GM21529 (cell line): Measurements from ENCODE around the gene DLGAP1.

Source experiments
- ATAC-seq: cut with Tn5 transposase; IDR thresholded peaks from one replicate; pipeline ENCODE4 v1.9.1; 2021; ENCODE audit not compliant: unreplicated experiment

DLGAP1 gene

GRCh38 chr18:3836483-3837335, 618.4 kb downstream of the DLGAP1 start:
- ATAC-seq = no peak

DNA sequence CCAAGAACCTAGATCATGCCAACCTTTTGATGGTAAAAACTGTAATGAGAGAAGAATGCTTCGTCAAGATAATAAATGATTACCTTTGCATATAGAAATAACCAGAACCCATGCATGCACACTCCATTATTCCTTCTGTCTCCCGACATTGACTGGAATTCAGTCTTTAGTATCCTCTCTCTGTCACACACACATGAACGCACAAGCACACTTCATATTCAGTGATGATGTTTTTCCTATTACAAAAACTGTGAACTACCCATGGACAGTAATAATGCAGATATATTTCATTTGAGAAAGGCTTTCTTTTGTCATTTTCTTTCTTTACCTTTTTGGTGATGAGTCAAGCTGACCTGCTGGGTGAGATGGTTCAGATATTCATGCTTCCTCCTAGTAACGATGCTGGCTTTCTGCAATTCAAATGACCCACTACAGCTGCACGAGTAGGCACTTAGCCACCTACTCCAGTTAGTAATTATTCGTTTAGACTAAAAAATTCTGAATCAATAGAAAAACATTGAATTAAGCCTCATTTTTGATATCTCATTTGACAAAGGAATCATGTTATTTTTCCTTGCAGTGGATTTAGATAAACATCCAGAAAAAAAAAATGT, 623.0 kb downstream of the DLGAP1 start:
- no peak for ATAC-seq

GRCh38 chr18:3830604-3831003, 624.5 kb downstream of the DLGAP1 start:
- ATAC-seq = no peak

GRCh38 chr18:3827236-3827845, 627.8 kb downstream of the DLGAP1 start:
- no peak for ATAC-seq

- ATAC-seq = no peak
These were observed 629.1 kb downstream of the DLGAP1 start for GRCh38 chr18:3826021-3826420.

DNA sequence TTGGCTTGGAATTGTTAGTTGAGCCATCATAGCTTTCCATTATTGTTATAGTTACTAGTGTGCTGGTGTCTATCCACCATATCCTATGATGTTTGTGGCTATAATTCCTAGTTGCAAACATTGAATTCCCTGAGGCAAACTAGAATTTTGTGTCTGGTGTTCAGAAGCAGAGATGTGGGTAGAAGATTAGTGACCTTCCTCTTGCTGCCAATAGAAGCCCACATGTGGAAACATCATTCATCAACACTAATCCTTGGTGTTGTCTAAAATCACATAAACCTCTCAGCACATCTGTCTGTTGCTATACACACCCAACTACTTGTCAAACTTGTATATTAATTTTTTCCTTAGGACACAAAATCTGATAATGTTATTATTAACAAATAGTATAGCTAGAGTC, 631.0 kb downstream of the DLGAP1 start:
- no peak for ATAC-seq

- no peak for ATAC-seq
These were observed 632.0 kb downstream of the DLGAP1 start for GRCh38 chr18:3823073-3823472.

- ATAC-seq = no peak
These were observed 633.6 kb downstream of the DLGAP1 start for GRCh38 chr18:3821524-3821923.

GRCh38 chr18:3819961-3820360, 635.1 kb downstream of the DLGAP1 start:
- ATAC-seq = no peak

DNA sequence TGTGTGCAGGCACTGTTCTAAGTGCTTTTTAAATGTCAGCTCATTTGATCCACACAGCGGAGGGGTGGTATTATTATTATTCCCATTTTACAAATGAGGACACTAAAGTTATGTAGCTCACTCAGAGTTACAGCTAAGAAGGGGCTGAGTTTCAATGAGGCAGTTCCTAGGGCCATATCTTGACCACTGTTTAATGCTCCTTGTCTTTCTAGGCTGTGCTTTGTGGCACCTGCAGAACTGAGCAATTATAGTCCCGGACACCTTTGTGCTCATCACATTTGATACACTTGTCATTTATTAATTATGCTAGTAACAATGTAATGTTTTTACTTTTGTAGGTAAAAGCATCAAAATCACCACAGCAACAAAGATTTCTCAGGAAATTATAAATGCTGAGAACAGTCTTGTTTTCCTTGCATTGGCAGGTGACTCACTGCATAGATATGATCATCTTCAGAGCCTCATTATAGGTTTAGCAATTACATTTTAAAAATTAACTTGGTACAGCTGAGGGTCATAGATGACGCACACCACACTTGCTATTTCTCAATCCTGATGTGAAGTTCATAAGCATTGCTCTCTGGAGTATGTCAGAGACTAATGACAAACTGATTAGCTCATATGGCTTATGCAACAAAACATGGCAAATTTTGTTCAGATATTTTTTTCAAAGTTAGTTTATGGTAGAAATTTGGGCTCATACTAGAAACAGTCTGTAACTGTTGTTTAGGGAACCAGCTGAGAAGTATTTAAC, 638.3 kb downstream of the DLGAP1 start:
- ATAC-seq = no peak

DNA sequence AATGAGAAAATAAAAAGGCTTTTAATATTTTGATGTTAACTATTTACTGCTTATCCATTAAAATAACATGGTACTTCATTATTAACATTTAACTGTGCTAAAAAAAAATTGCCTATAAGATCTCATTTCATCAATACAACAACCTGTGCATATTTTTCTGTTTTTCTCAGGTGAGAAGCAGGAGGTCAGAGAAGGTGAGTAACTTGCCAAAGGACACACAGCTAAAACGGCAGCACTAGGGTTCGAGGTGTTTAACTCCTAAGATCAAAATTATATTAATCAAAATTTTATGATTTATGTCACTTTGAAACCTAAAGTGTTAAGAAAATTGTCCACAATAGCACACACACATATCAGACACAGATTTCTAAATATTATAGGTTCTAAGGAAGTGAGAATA, 639.1 kb downstream of the DLGAP1 start:
- ATAC-seq = no peak

- no peak for ATAC-seq
These were observed 640.3 kb downstream of the DLGAP1 start for GRCh38 chr18:3814816-3815215.

GRCh38 chr18:3810296-3810695, 644.8 kb downstream of the DLGAP1 start:
- ATAC-seq = no peak

- ATAC-seq = no peak
These were observed 645.9 kb downstream of the DLGAP1 start for GRCh38 chr18:3808985-3809780.

DNA sequence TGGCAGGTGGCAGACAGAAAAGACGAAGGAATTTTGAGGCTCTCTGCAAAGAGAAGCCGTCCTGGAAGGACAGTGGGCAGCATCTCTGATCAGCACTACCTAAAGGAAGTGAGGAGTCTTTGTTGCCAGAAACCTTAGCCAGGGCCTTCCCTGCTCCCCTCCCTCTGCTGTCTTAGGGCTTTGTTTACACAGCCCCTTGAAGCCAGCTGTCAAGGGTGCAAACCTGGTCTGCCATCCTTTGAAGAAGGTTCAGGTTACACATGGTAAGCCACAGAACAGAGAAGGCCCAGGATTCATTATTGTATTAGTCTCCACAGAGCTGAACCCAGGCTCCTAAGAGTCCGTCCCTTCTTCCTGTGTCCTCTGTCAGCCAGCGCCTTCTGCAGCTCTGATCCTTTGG, 648.5 kb downstream of the DLGAP1 start:
- no peak for ATAC-seq

GRCh38 chr18:3804336-3804735, 650.8 kb downstream of the DLGAP1 start:
- ATAC-seq = no peak

GRCh38 chr18:3803350-3803749, 651.8 kb downstream of the DLGAP1 start:
- no peak for ATAC-seq

DNA sequence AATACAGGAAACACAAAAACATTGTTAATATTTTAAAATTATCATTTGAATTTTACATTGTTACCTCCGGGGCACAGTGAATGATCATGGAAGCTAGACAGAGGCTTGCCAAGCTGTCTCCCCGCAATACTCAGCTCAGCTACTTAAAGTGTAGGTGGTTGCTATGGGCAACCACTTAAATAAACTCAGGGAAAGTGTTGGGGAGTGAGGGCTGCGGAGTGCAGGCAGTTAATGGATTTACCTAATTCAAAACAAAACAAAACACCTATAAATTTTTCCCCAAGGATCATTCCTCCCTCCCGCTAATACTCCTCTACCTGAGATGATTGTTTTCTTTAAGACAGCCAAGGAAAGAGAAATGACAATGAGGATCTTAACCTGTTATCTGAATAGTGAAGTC, 655.6 kb downstream of the DLGAP1 start:
- ATAC-seq = no peak

DNA sequence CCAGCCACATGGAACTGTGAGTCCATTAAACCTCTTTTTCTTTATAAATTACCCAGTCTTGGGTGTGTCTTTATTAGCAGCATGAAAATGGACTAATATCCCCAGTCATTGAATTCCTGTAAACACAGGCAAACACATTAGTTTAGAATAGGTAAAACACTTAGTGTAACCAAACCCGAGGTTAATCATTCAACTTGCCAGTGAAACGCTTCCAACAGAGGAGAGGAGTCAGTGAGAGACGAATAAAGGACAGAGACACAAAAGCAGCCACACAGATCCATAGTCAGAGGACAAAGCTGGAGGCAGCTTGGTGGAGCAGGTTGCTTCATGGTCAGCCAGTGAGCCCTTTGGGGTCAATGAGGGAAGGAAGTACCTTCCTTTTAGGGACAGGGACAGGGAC, 657.1 kb downstream of the DLGAP1 start:
- ATAC-seq = no peak

- no peak for ATAC-seq
These were observed 658.7 kb downstream of the DLGAP1 start for GRCh38 chr18:3796434-3796833.
